PC-3 (cell line): ENCODE data around the gene GORASP1.

ENCODE experiments used
- EZH2 ChIP-seq: fragments of 300-600 bp; sonication (generic); IDR thresholded peaks from one replicate; pipeline ENCODE4 v1.6.1; 2017; ENCODE audit warnings: antibody characterized with exemption, mild to moderate bottlenecking, low read length; ENCODE audit not compliant: unreplicated experiment
- TF ChIP-seq, protein P1 (sequence below): fragments of 300-600 bp; sonication (generic); conservative IDR thresholded peaks from 2 replicates; pipeline ENCODE4 v1.5.1; 2017; ENCODE audit warnings: antibody characterized with exemption, low read depth, mild to moderate bottlenecking, low read length

GRCh38 chr3:39133093-39133490 is 25.7 kb upstream of the GORASP1 start:
- TF ChIP-seq, protein P1, sequence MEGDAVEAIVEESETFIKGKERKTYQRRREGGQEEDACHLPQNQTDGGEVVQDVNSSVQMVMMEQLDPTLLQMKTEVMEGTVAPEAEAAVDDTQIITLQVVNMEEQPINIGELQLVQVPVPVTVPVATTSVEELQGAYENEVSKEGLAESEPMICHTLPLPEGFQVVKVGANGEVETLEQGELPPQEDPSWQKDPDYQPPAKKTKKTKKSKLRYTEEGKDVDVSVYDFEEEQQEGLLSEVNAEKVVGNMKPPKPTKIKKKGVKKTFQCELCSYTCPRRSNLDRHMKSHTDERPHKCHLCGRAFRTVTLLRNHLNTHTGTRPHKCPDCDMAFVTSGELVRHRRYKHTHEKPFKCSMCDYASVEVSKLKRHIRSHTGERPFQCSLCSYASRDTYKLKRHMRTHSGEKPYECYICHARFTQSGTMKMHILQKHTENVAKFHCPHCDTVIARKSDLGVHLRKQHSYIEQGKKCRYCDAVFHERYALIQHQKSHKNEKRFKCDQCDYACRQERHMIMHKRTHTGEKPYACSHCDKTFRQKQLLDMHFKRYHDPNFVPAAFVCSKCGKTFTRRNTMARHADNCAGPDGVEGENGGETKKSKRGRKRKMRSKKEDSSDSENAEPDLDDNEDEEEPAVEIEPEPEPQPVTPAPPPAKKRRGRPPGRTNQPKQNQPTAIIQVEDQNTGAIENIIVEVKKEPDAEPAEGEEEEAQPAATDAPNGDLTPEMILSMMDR, result no peak
- TF ChIP-seq EZH2, result no peak
